Neutrophil (primary cell): Measurements from ENCODE around the gene GRIA1.

Experiments used
- H3K27ac ChIP-seq: fragments of 200-600 bp; sonication (generic); 2 replicates; pipeline ENCODE4 v1.5.1; 2016; ENCODE audit warnings: mild to moderate bottlenecking, moderate library complexity
- H3K27me3 ChIP-seq: fragments of 200-600 bp; sonication (generic); 2 replicates; pipeline ENCODE4 v1.6.0; 2016; ENCODE audit warnings: mild to moderate bottlenecking
- H3K36me3 ChIP-seq: fragments of 200-600 bp; sonication (generic); 2 replicates; pipeline ENCODE4 v1.5.1; 2017
- H3K4me1 ChIP-seq, 2 experiments: fragments of 200-600 bp in 1 of 2; sonication (generic) in 1 of 2; 1 replicate in 1 of 2; 2 replicates in 1 of 2; pipeline versions ENCODE4 v1.5.1 to v1.6.1; 2013 to 2016; ENCODE audit warnings: low read depth in 1 of 2, low read length in 1 of 2, mild to moderate bottlenecking in 1 of 2, moderate library complexity in 1 of 2; ENCODE audit not compliant: control insufficient read depth in 1 of 2, insufficient read depth in 1 of 2
- H3K4me3 ChIP-seq, 2 experiments: fragments of 200-600 bp in 1 of 2; sonication (generic) in 1 of 2; 1 replicate in 1 of 2; 2 replicates in 1 of 2; pipeline ENCODE4 v1.5.1; 2013 to 2016; ENCODE audit warnings: low read depth in 1 of 2, low read length in 1 of 2, mild to moderate bottlenecking in 1 of 2, moderate library complexity in 1 of 2
- H3K9me3 ChIP-seq: fragments of 200-600 bp; sonication (generic); 2 replicates; pipeline ENCODE4 v1.5.1; 2016
- TF ChIP-seq, protein P1 (sequence below): fragments of 200-600 bp; sonication (generic); IDR thresholded peaks from 2 replicates; pipeline ENCODE4 v1.5.1; 2016; ENCODE audit warnings: antibody characterized with exemption

GRIA1 gene

GRCh38 chr5:153670101-153670500 is 179.6 kb downstream of the GRIA1 start:
- TF ChIP-seq, protein P1, sequence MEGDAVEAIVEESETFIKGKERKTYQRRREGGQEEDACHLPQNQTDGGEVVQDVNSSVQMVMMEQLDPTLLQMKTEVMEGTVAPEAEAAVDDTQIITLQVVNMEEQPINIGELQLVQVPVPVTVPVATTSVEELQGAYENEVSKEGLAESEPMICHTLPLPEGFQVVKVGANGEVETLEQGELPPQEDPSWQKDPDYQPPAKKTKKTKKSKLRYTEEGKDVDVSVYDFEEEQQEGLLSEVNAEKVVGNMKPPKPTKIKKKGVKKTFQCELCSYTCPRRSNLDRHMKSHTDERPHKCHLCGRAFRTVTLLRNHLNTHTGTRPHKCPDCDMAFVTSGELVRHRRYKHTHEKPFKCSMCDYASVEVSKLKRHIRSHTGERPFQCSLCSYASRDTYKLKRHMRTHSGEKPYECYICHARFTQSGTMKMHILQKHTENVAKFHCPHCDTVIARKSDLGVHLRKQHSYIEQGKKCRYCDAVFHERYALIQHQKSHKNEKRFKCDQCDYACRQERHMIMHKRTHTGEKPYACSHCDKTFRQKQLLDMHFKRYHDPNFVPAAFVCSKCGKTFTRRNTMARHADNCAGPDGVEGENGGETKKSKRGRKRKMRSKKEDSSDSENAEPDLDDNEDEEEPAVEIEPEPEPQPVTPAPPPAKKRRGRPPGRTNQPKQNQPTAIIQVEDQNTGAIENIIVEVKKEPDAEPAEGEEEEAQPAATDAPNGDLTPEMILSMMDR = no peak
- Histone ChIP-seq H3K4me3 (no peak overlapping the region), H3K27ac (no peak overlapping the region), H3K27me3 (no peaks in the 10 kb centered on the region), H3K4me1 (no peaks in the 10 kb centered on the region), H3K9me3 (no peaks in the 10 kb centered on the region), H3K36me3 (no peaks in the 10 kb centered on the region)

GRCh38 chr5:153671653-153672346 is 181.3 kb downstream of the GRIA1 start:
- Histone ChIP-seq H3K27ac (no peak overlapping the region), H3K4me1 (no peaks in the 10 kb centered on the region), H3K36me3 (no peaks in the 10 kb centered on the region), H3K4me3 (no peak overlapping the region), H3K9me3 (no peaks in the 10 kb centered on the region), H3K27me3 (no peaks in the 10 kb centered on the region)
- TF ChIP-seq, protein P1 = no peak

GRCh38 chr5:153672347-153673090 is 182.0 kb downstream of the GRIA1 start:
- Histone ChIP-seq H3K4me1 (no peaks in the 10 kb centered on the region), H3K36me3 (no peaks in the 10 kb centered on the region), H3K27me3 (no peaks in the 10 kb centered on the region), H3K27ac (no peak overlapping the region), H3K9me3 (no peaks in the 10 kb centered on the region), H3K4me3 (no peak overlapping the region)
- TF ChIP-seq, protein P1 = no peak

DNA sequence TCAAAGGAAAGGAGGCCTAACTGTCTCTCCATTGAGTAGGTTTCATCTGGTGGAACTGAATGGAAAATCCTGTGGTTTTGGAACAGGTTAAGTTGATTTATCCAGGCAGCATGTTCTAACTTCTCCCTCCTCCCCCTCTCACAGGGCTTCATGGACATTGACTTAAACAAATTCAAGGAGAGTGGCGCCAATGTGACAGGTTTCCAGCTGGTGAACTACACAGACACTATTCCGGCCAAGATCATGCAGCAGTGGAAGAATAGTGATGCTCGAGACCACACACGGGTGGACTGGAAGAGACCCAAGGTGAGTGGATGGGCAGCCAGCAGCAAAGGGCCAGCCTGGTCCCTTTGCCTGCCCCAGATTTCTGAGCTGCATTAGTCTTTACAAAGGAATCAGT is 183.9 kb downstream of the GRIA1 start:
- Histone ChIP-seq H3K27ac (no peak overlapping the region), H3K4me1 (no peaks in the 10 kb centered on the region), H3K9me3 (no peaks in the 10 kb centered on the region), H3K4me3 (no peak overlapping the region), H3K36me3 (no peaks in the 10 kb centered on the region), H3K27me3 (no peaks in the 10 kb centered on the region)
- TF ChIP-seq, protein P1 = no peak

GRCh38 chr5:153676406-153676805 is 185.9 kb downstream of the GRIA1 start:
- Histone ChIP-seq H3K27me3 (no peaks in the 10 kb centered on the region), H3K36me3 (no peaks in the 10 kb centered on the region), H3K27ac (no peak overlapping the region), H3K4me3 (no peak overlapping the region), H3K9me3 (no peaks in the 10 kb centered on the region), H3K4me1 (no peaks in the 10 kb centered on the region)
- TF ChIP-seq, protein P1 = no peak
